Prostate gland (tissue), 2 donors: ENCODE measurements around the gene POU2AF3.

Experiments used
- CTCF ChIP-seq, 4 experiments: fragments of 200-600 bp in 2 of 4; fragments of 450-650 bp in 2 of 4; sonication (generic) in 2 of 4; IDR thresholded peaks; 1 replicate in 3 of 4; 2 replicates in 1 of 4; pipeline ENCODE4 v1.5.1; 2016 to 2019; ENCODE audit warnings: antibody characterized with exemption in 4 of 4, mild to moderate bottlenecking in 2 of 4, moderate library complexity in 2 of 4
- POLR2A ChIP-seq: fragments of 450-650 bp; IDR thresholded peaks from one replicate; pipeline ENCODE4 v1.6.1; 2016; ENCODE audit warnings: antibody characterized with exemption, mild to moderate bottlenecking

- no peak for TF ChIP-seq POLR2A
- TF ChIP-seq CTCF (IDR thresholded peaks at IDR 0.05): no peak
Observed at GRCh38 chr11:111327908-111328624, 29.7 kb downstream of the POU2AF3 start.
